HCT116 (cell line): Measurements from ENCODE around the gene CDCP1. TPM values are rescaled to one million over a fixed set of nuclear protein-coding genes. Genes with fewer than 3 reads are reported as not detected.

Experiments
- ATAC-seq: fragments of 200-7000 bp; cut with Tn5 transposase; 2 replicates; pipeline ENCODE4 v1.9.1; 2020; ENCODE audit warnings: mild to moderate bottlenecking, moderate library complexity
- BruUV-seq: library from RNA; stranded (reverse); fragments of 400-500 nt; replicated peaks from 2 replicates; lab custom pipeline; 2021; lab: Mats Ljungman, UMichigan
- CTCF ChIA-PET: fragments of 300-600 bp; sonication (Branson Sonifier 250); formaldehyde crosslinking; loops from one replicate; lab custom pipeline; 2021; ENCODE audit warnings: antibody characterized with exemption; lab: Charles Lee
- POLR2A ChIA-PET: fragments of 300-600, 350-600 bp; sonication (Branson Sonifier 250); formaldehyde crosslinking; loops from one replicate; lab custom pipeline; 2021; ENCODE audit warnings: antibody characterized with exemption; lab: Charles Lee
- RAD21 ChIA-PET, 2 experiments: fragments of 300-600 bp; sonication (Branson Sonifier 250); formaldehyde crosslinking; loops; one replicate each; lab custom pipeline; 2023; ENCODE audit warnings: low total read pairs in 2 of 2; ENCODE audit not compliant: uncharacterized antibody in 2 of 2, unreplicated experiment in 2 of 2, low non-redundant PET in 1 of 2; lab: Charles Lee
- DNase-seq: peaks from one replicate; pipeline ENCODE4 v3.0.0-alpha.2; 2010; ENCODE audit warnings: low read depth, low spot score
- H2AFZ ChIP-seq: fragments of 200-600 bp; shearing (Covaris generic), sonication (generic); 2 replicates; pipeline ENCODE4 v1.6.1; 2017; ENCODE audit warnings: low read depth, mixed run types, mixed read lengths, antibody characterized with exemption, low read length; ENCODE audit not compliant: poor library complexity, severe bottlenecking
- H3K27ac ChIP-seq: 2 replicates; pipeline ENCODE4 v1.5.1; 2012; ENCODE audit warnings: low read depth, low read length
- H3K27me3 ChIP-seq: fragments of 200-600 bp; sonication (generic); 2 replicates; pipeline ENCODE4 v1.6.1; 2016; ENCODE audit warnings: mixed run types, low read length, mixed read lengths; ENCODE audit not compliant: insufficient read depth
- H3K36me3 ChIP-seq, 2 experiments: fragments of 200-500 bp in 1 of 2; fragments of 200-600 bp in 1 of 2; sonication (Bioruptor generic) in 1 of 2; sonication (generic) in 1 of 2; 2 replicates each; pipeline versions ENCODE4 v1.5.1 to v1.6.1; 2014 to 2016; ENCODE audit warnings: low read length in 2 of 2, inconsistent platforms in 1 of 2, mixed read lengths in 1 of 2, mixed run types in 1 of 2; ENCODE audit not compliant: insufficient read depth in 2 of 2, control insufficient read depth in 1 of 2
- H3K4me1 ChIP-seq, 2 experiments: fragments of 200-600 bp in 1 of 2; sonication (generic) in 1 of 2; 2 replicates each; pipeline versions ENCODE4 v1.5.1 to v1.6.1; 2012 to 2017; ENCODE audit warnings: low read length in 2 of 2, inconsistent platforms in 1 of 2, mild to moderate bottlenecking in 1 of 2, mixed read lengths in 1 of 2, mixed run types in 1 of 2, moderate library complexity in 1 of 2; ENCODE audit not compliant: insufficient read depth in 2 of 2, control insufficient read depth in 1 of 2
- H3K4me2 ChIP-seq: fragments of 200-600 bp; sonication (generic); 2 replicates; pipeline ENCODE4 v1.6.1; 2017; ENCODE audit warnings: mixed run types, low read length, mixed read lengths
- H3K4me3 ChIP-seq, 2 experiments: fragments of 200-600 bp in 1 of 2; sonication (generic) in 1 of 2; replicated peaks in 1 of 2; 2 replicates each; pipeline ENCODE4 v1.5.1; 2011 to 2016; ENCODE audit warnings: low read length in 2 of 2, control low read depth in 1 of 2, low read depth in 1 of 2, mild to moderate bottlenecking in 1 of 2, mixed read lengths in 1 of 2, mixed run types in 1 of 2
- H3K79me2 ChIP-seq: fragments of 200-600 bp; sonication (generic); 2 replicates; pipeline ENCODE4 v1.6.1; 2017; ENCODE audit warnings: mild to moderate bottlenecking, mixed run types, low read length, moderate library complexity, mixed read lengths; ENCODE audit not compliant: insufficient read depth
- H3K9ac ChIP-seq: fragments of 200-600 bp; sonication (generic); 2 replicates; pipeline ENCODE4 v1.6.1; 2016; ENCODE audit warnings: low read length, mixed read lengths
- H3K9me2 ChIP-seq: fragments of 200-600 bp; sonication (generic), shearing (Covaris generic); 2 replicates; pipeline ENCODE4 v1.6.1; 2017; ENCODE audit warnings: mixed run types, mild to moderate bottlenecking, moderate library complexity; ENCODE audit not compliant: insufficient read depth
- H3K9me3 ChIP-seq, 2 experiments: fragments of 200-500 bp in 1 of 2; fragments of 200-600 bp in 1 of 2; sonication (Bioruptor generic) in 1 of 2; sonication (generic) in 1 of 2; 2 replicates each; pipeline ENCODE4 v1.6.1; 2014 to 2017; ENCODE audit warnings: low read length in 2 of 2, mixed read lengths in 2 of 2, inconsistent platforms in 1 of 2, low read depth in 1 of 2, mild to moderate bottlenecking in 1 of 2, mixed run types in 1 of 2, moderate library complexity in 1 of 2; ENCODE audit not compliant: control insufficient read depth in 1 of 2, insufficient read depth in 1 of 2
- H4K20me1 ChIP-seq: fragments of 200-600 bp; sonication (generic), shearing (Covaris generic); 2 replicates; pipeline ENCODE4 v1.6.1; 2017; ENCODE audit warnings: mixed run types, mild to moderate bottlenecking, moderate library complexity; ENCODE audit not compliant: insufficient read depth
- CBX3 ChIP-seq: IDR thresholded peaks from 2 replicates; pipeline ENCODE4 v1.6.1; 2012; ENCODE audit warnings: low read depth
- EGR1 ChIP-seq: IDR thresholded peaks from 2 replicates; pipeline ENCODE4 v1.6.1; 2012; ENCODE audit warnings: low read depth
- ELF1 ChIP-seq: IDR thresholded peaks from 2 replicates; pipeline ENCODE4 v1.6.1; 2012; ENCODE audit warnings: low read depth, borderline replicate concordance
- EZH2 ChIP-seq: fragments of 200-600 bp; sonication (generic); IDR thresholded peaks from 2 replicates; pipeline ENCODE4 v1.6.1; 2017; ENCODE audit warnings: antibody characterized with exemption, mixed run types
- FOSL1 ChIP-seq: IDR thresholded peaks from 2 replicates; pipeline ENCODE4 v1.6.1; 2012; ENCODE audit warnings: low read depth
- JUND ChIP-seq: IDR thresholded peaks from 2 replicates; pipeline ENCODE4 v1.6.1; 2012
- POLR2AphosphoS5 ChIP-seq: IDR thresholded peaks from 2 replicates; pipeline ENCODE4 v1.6.1; 2011; ENCODE audit warnings: mild to moderate bottlenecking, low read depth, low read length, moderate library complexity
- RAD21 ChIP-seq: IDR thresholded peaks from 2 replicates; pipeline ENCODE4 v1.6.1; 2012; ENCODE audit warnings: low read depth, mild to moderate bottlenecking
- SIN3A ChIP-seq: IDR thresholded peaks from 2 replicates; pipeline ENCODE4 v1.6.1; 2012; ENCODE audit warnings: low read depth
- SP1 ChIP-seq: IDR thresholded peaks from 2 replicates; pipeline ENCODE4 v1.6.1; 2012; ENCODE audit warnings: low read depth
- TCF7L2 ChIP-seq: IDR thresholded peaks from 2 replicates; pipeline ENCODE4 v1.7.0; 2011; ENCODE audit warnings: borderline replicate concordance, inconsistent platforms; ENCODE audit not compliant: insufficient read depth, insufficient read length; ENCODE audit errors: extremely low read depth
- intact Hi-C: fragments of 100-400 bp; cut with micrococcal nuclease; formaldehyde crosslinking; loops from 2 replicates; pipeline ENCODE4 v1.10.0; 2022
- total RNA-seq: library from RNA; stranded (reverse); gene quantifications from one replicate; pipeline ENCODE4 v1.2.1, GENCODE V29; 2021; ENCODE audit not compliant: unreplicated experiment
- TF ChIP-seq, protein P1 (sequence below), 3 experiments: fragments of 200-600 bp in 1 of 3; sonication (generic) in 1 of 3; IDR thresholded peaks in 2 of 3; conservative IDR thresholded peaks in 1 of 3; 2 replicates each; pipeline ENCODE4 v1.5.1; 2012 to 2017; ENCODE audit warnings: low read depth in 2 of 3, low read length in 2 of 3, antibody characterized with exemption in 1 of 3, borderline replicate concordance in 1 of 3, control low read depth in 1 of 3, mild to moderate bottlenecking in 1 of 3, mixed read lengths in 1 of 3, mixed run types in 1 of 3, moderate library complexity in 1 of 3; ENCODE audit not compliant: insufficient read depth in 1 of 3
- TF ChIP-seq, protein P2 (sequence below): IDR thresholded peaks from 2 replicates; pipeline ENCODE4 v1.6.1; 2012

The CDCP1 gene
- total RNA-seq, 1 experiment from 2014 or later = 196 TPM

DNA sequence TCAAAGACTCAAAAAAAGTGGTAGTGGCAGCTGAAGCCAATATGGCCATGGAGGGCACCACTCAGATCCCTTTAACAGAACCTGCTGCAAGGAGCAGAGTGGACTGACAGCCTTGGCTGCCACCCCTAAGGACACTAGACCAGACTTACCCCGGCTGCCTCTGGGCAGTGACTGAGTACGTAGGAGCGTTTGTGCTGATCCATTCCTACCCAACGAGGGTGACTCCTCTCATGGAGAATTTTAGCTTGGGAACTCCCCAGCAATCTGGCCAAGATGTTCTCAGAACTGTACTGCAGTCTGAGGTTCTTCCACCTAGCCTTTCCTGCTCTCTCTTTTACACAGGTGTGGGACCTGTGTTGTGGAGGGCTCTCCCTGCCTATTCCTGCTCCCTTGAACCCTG lies 97.9 kb downstream of the CDCP1 start:
- H3K27ac ChIP-seq = no peak overlapping the region

DNA sequence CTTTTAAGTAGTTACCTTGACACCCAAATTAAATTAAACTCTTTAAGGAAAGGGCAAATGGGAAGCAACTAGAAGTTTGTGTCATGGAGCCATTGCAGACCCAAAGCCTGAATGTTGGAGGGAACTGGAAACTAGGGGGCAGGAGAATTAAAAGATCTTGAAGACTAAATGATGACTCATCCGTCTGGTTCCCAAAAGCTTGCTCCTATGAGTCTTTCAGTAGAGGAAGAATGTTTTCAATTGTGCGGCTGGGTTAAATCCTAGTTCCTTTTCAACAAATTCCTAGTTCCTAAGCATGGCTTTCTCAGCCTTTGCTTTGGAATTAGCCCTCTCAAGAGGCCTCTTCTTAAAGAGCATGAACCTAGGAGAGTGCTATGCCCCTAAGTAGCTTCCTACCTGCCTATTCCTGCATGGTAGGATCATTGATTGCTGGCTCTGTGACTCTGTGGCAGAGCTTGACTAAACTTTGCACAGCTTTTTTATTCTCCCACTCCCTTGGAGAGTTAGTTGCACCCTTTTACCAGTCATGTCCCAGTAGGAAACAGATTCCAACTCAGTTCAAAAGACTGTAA lies 102.4 kb downstream of the CDCP1 start:
- H4K20me1 ChIP-seq = no peaks in the 10 kb centered on the region
- DNase-seq = no peak
- TF ChIP-seq RAD21 (peak; percentile 66), SP1 (no peak), FOSL1 (peak; percentile 61), EZH2 (no peak), JUND (peak; percentile 71)
- TF ChIP-seq, protein P1, sequence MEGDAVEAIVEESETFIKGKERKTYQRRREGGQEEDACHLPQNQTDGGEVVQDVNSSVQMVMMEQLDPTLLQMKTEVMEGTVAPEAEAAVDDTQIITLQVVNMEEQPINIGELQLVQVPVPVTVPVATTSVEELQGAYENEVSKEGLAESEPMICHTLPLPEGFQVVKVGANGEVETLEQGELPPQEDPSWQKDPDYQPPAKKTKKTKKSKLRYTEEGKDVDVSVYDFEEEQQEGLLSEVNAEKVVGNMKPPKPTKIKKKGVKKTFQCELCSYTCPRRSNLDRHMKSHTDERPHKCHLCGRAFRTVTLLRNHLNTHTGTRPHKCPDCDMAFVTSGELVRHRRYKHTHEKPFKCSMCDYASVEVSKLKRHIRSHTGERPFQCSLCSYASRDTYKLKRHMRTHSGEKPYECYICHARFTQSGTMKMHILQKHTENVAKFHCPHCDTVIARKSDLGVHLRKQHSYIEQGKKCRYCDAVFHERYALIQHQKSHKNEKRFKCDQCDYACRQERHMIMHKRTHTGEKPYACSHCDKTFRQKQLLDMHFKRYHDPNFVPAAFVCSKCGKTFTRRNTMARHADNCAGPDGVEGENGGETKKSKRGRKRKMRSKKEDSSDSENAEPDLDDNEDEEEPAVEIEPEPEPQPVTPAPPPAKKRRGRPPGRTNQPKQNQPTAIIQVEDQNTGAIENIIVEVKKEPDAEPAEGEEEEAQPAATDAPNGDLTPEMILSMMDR (IDR thresholded peaks at IDR 0.05 in 2 of 3, conservative IDR thresholded peaks at IDR 0.05 in 1 of 3; ENCODE audit: borderline replicate concordance in 1 of 3, insufficient read depth in 1 of 3, low read depth in 2 of 3, low read length in 2 of 3) = 0 out of 6 replicates have a peak, but pooled peaks of 1 of the 3 experiments have one; percentile 38
- TF ChIP-seq, all 23 proteins: peak for 4
- no peaks in the 10 kb centered on the region for H3K9me2 ChIP-seq
- no peaks in the 10 kb centered on the region for H3K36me3 ChIP-seq
- ATAC-seq = peak; percentile 26; the same call in 1 of the 2 replicates
- no TSS peak for BruUV-seq
- intact Hi-C loops = loop anchor here (5.0 kb wide), 1 partner anchor 78 kb away; no protein-coding TSS in a partner anchor
- no peaks in the 10 kb centered on the region for H3K79me2 ChIP-seq
- ChIA-PET RAD21 (interaction anchor here in 1 of 2 experiments (1.4 kb wide), 1 partner anchor 167 kb away, joined by 4 read pairs; no protein-coding TSS in a partner anchor), CTCF (interaction anchor here (1.0 to 4.6 kb wide), 5 partner anchors 12 to 616 kb away, joined by 3 to 94 read pairs (median 3); no protein-coding TSS in a partner anchor), POLR2A (interaction anchor here (0.6 to 0.7 kb wide), 2 partner anchors 19 to 167 kb away, joined by 3 read pairs; no protein-coding TSS in a partner anchor)
- H3K4me3 ChIP-seq = no peak overlapping the region
- H3K4me2 ChIP-seq = peak overlapping the region; percentile 35
- peaks cover 8 to 20% of the 10 kb centered on the region in 2 experiments; a peak in 3 of 4 replicates for H3K4me1 ChIP-seq
- no peak overlapping the region for H3K27ac ChIP-seq
- H3K9me3 ChIP-seq = no peaks in the 10 kb centered on the region
- H2AFZ ChIP-seq = peak overlapping the region; percentile 22
- H3K9ac ChIP-seq = no peak overlapping the region
- no peaks in the 10 kb centered on the region for H3K27me3 ChIP-seq

More for the DNA sequence above, 97.9 kb downstream of the CDCP1 start:
- intact Hi-C loops = no loop called here
- DNase-seq = no peak
- no peak for ATAC-seq
- RAD21 ChIA-PET = no interaction called here
- Histone ChIP-seq H3K9me2 (no peaks in the 10 kb centered on the region), H3K9ac (no peak overlapping the region), H3K79me2 (no peaks in the 10 kb centered on the region), H3K36me3 (no peaks in the 10 kb centered on the region), H3K4me1 (peaks cover 5 to 8% of the 10 kb centered on the region in 2 experiments; a peak in 3 of 4 replicates), H3K27me3 (no peaks in the 10 kb centered on the region), H2AFZ (no peak overlapping the region), H4K20me1 (no peaks in the 10 kb centered on the region), H3K4me3 (no peak overlapping the region), H3K4me2 (no peak overlapping the region), H3K9me3 (no peaks in the 10 kb centered on the region)
- TF ChIP-seq CBX3 = no peak
- no peak for TF ChIP-seq TCF7L2
- TF ChIP-seq SIN3A = no peak
- TF ChIP-seq FOSL1 = no peak
- no peak for TF ChIP-seq RAD21
- no peak for TF ChIP-seq ELF1
- TF ChIP-seq EGR1 = no peak
- no peak for TF ChIP-seq POLR2AphosphoS5
- TF ChIP-seq, protein P2, sequence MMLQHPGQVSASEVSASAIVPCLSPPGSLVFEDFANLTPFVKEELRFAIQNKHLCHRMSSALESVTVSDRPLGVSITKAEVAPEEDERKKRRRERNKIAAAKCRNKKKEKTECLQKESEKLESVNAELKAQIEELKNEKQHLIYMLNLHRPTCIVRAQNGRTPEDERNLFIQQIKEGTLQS = no peak
- BruUV-seq = no TSS peak
- CTCF ChIA-PET = interaction anchor here (1.2 kb wide), 1 partner anchor 8 kb away, joined by 3 read pairs; no protein-coding TSS in a partner anchor
- POLR2A ChIA-PET = no interaction called here
